ENCODE data around the gene PAQR3.
A peak's percentile ranks its signal among the peaks of the same experiment; 100 is the strongest.
"Not testable (repeated sequence)": the region's sequence is repeated elsewhere in the genome, so short reads cannot be mapped to it uniquely, and the experiment has no call there.

The PAQR3 gene

GRCh38 chr4:78870056-78870455, 69.2 kb downstream of the PAQR3 start (continued):
- no peak for TF ChIP-seq ZNF518A (tag by site-specific recombination; conservative IDR thresholded peaks at IDR 0.05; ENCODE audit: low read depth)
- TF ChIP-seq ZFHX2 (tag by site-specific recombination; conservative IDR thresholded peaks at IDR 0.05): no peak
- TF ChIP-seq ZBTB20 (tag by site-specific recombination; IDR thresholded peaks at IDR 0.05): no peak

- H3K4me1 ChIP-seq (ENCODE audit: control insufficient read depth, insufficient read depth, low read length); H3K27ac ChIP-seq (ENCODE audit: extremely low read depth, low read depth, low read length); POLR2A ChIA-PET; H3K4me3 ChIP-seq (ENCODE audit: low read depth, low read length); H3K9me3 ChIP-seq (ENCODE audit: control insufficient read depth, insufficient read depth, low read depth, low read length): not testable (repeated sequence)
- H3K36me3 ChIP-seq (ENCODE audit: control insufficient read depth in 2 of 2, insufficient read depth in 1 of 2, low read length in 2 of 2): peaks cover 5 to 32% of the 10 kb centered on the region in 2 experiments
- CTCF ChIA-PET: interaction anchor here (0.9 to 1.1 kb wide), 2 partner anchors 90 to 268 kb away, joined by 3 read pairs; no protein-coding TSS in a partner anchor
Measured at GRCh38 chr4:78868712-78869111, 70.5 kb downstream of the PAQR3 start.

GRCh38 chr4:78865451-78865850, 73.8 kb downstream of the PAQR3 start:
- no peaks in the 10 kb centered on the region for H3K9me3 ChIP-seq (ENCODE audit: control insufficient read depth, insufficient read depth, low read depth, low read length)
- no peak overlapping the region for H3K27ac ChIP-seq (ENCODE audit: extremely low read depth, low read depth, low read length)
- TF ChIP-seq ZBTB21 (tag by site-specific recombination; IDR thresholded peaks at IDR 0.05): no peak
- no peak for TF ChIP-seq YY2 (tag by site-specific recombination; IDR thresholded peaks at IDR 0.05)
- TF ChIP-seq BCL6B (tag by site-specific recombination; IDR thresholded peaks at IDR 0.05): no peak
- no peak for TF ChIP-seq SALL2 (tag by site-specific recombination; IDR thresholded peaks at IDR 0.05; ENCODE audit: borderline replicate concordance)
- TF ChIP-seq KLF9 (tag by site-specific recombination; IDR thresholded peaks at IDR 0.05; ENCODE audit: low read depth): no peak
- no peak for TF ChIP-seq ZNF585B (tag by site-specific recombination; IDR thresholded peaks at IDR 0.05)
- no peak for TF ChIP-seq AEBP2 (tag by site-specific recombination; IDR thresholded peaks at IDR 0.05; ENCODE audit: borderline replicate concordance)
- no peak for TF ChIP-seq ZNF146 (tag by site-specific recombination; IDR thresholded peaks at IDR 0.05)
- no peak overlapping the region for H3K4me3 ChIP-seq (ENCODE audit: low read depth, low read length)
- H3K4me1 ChIP-seq (ENCODE audit: control insufficient read depth, insufficient read depth, low read length): no peaks in the 10 kb centered on the region
- H3K36me3 ChIP-seq (ENCODE audit: control insufficient read depth in 2 of 2, insufficient read depth in 1 of 2, low read length in 2 of 2): peaks cover 0 to 6% of the 10 kb centered on the region in 2 experiments; a peak in 1 of 3 replicates
- CTCF ChIA-PET: no interaction called here
- POLR2A ChIA-PET: no interaction called here

GRCh38 chr4:78864405-78865024, 74.7 kb downstream of the PAQR3 start:
- TF ChIP-seq MYNN (tag by site-specific recombination; IDR thresholded peaks at IDR 0.05; ENCODE audit: borderline replicate concordance) (no peak), SCRT1 (tag by site-specific recombination; IDR thresholded peaks at IDR 0.05; ENCODE audit: borderline replicate concordance) (peak; percentile 85), MEIS1 (CRISPR knock-in tag; IDR thresholded peaks at IDR 0.05; ENCODE audit: borderline replicate concordance) (no peak), ZNF549 (tag by site-specific recombination; IDR thresholded peaks at IDR 0.05) (no peak), ZNF654 (tag by site-specific recombination; IDR thresholded peaks at IDR 0.05; ENCODE audit: low read depth) (peak; percentile 78), ZSCAN4 (tag by site-specific recombination; IDR thresholded peaks at IDR 0.05) (no peak), SCRT2 (tag by site-specific recombination; IDR thresholded peaks at IDR 0.05) (peak; percentile 95)
- CTCF ChIA-PET: interaction anchor here (0.6 to 1.0 kb wide), 21 partner anchors 13 to 1621 kb away, joined by 3 to 7 read pairs (median 3); no protein-coding TSS in a partner anchor
- Histone ChIP-seq H3K9me3 (ENCODE audit: control insufficient read depth, insufficient read depth, low read depth, low read length) (no peaks in the 10 kb centered on the region), H3K36me3 (ENCODE audit: control insufficient read depth in 2 of 2, insufficient read depth in 1 of 2, low read length in 2 of 2) (peaks cover 0 to 6% of the 10 kb centered on the region in 2 experiments; a peak in 1 of 3 replicates), H3K4me1 (ENCODE audit: control insufficient read depth, insufficient read depth, low read length) (no peaks in the 10 kb centered on the region), H3K4me3 (ENCODE audit: low read depth, low read length) (no peak overlapping the region), H3K27ac (ENCODE audit: extremely low read depth, low read depth, low read length) (no peak overlapping the region)
- POLR2A ChIA-PET: no interaction called here

Data from HEK293 (cell line).